H1 (cell line): ENCODE results near the gene ZNF681. TPM values are rescaled to one million over a fixed set of nuclear protein-coding genes. Genes with fewer than 3 reads are reported as not detected.

Source experiments
- CTCF ChIA-PET: fragments of 300-600 bp; sonication (Branson Sonifier 250); formaldehyde crosslinking; loops from one replicate; lab custom pipeline; 2021; ENCODE audit not compliant: partially characterized antibody; lab: Charles Lee
- POLR2A ChIA-PET: fragments of 300-600 bp; sonication (Branson Sonifier 250); formaldehyde crosslinking; loops from one replicate; lab custom pipeline; 2021; ENCODE audit warnings: inconsistent platforms; ENCODE audit not compliant: partially characterized antibody; lab: Charles Lee
- DNase-seq, 2 experiments: peaks; one replicate each; pipeline versions ENCODE4 v3.0.0 to v3.0.0-alpha.2; 2010 to 2022; ENCODE audit warnings: low spot score in 2 of 2, low read depth in 1 of 2, mixed read lengths in 1 of 2
- FAIRE-seq: peaks from 2 replicates; lab custom pipeline; 2011; peaks lifted over from hg19 to GRCh38; lab: Jason Lieb, UNC
- H2AFZ ChIP-seq: 2 replicates; pipeline ENCODE4 v1.8.1; 2012; ENCODE audit warnings: low read length, inconsistent platforms
- H2AK5ac ChIP-seq: 2 replicates; pipeline ENCODE4 v1.6.1; 2013; ENCODE audit warnings: low read depth, low read length
- H2BK120ac ChIP-seq: replicated peaks from 2 replicates; pipeline ENCODE3; 2013; ENCODE audit warnings: low read depth, low read length, inconsistent platforms
- H2BK12ac ChIP-seq: 2 replicates; pipeline ENCODE4 v1.6.1; 2013; ENCODE audit warnings: low read depth, low read length
- H2BK15ac ChIP-seq: 2 replicates; pipeline ENCODE4 v1.6.1; 2013; ENCODE audit warnings: low read length
- H2BK20ac ChIP-seq: 2 replicates; pipeline ENCODE4 v1.6.1; 2013; ENCODE audit warnings: low read length
- H2BK5ac ChIP-seq: 2 replicates; pipeline ENCODE4 v1.6.1; 2013; ENCODE audit warnings: low read depth, low read length
- H3K14ac ChIP-seq: 2 replicates; pipeline ENCODE4 v1.6.1; 2013; ENCODE audit warnings: inconsistent platforms; ENCODE audit not compliant: insufficient read length
- H3K18ac ChIP-seq: 2 replicates; pipeline ENCODE4 v1.6.1; 2013; ENCODE audit warnings: low read length; ENCODE audit errors: extremely low read depth
- H3K23ac ChIP-seq: 2 replicates; pipeline ENCODE4 v1.6.1; 2013; ENCODE audit warnings: inconsistent platforms; ENCODE audit not compliant: insufficient read length
- H3K23me2 ChIP-seq: 2 replicates; pipeline ENCODE4 v1.6.1; 2013; ENCODE audit warnings: low read depth, low read length
- H3K27ac ChIP-seq: 2 replicates; pipeline ENCODE4 v1.6.1; 2011; ENCODE audit warnings: low read depth, low read length, inconsistent platforms
- H3K27me3 ChIP-seq, 4 experiments: replicated peaks in 1 of 4; 1 replicate in 1 of 4; 2 replicates in 3 of 4; pipeline versions ENCODE4 v1.6.1 to v1.8.1; 2011 to 2013; ENCODE audit warnings: low read length in 3 of 4, mild to moderate bottlenecking in 3 of 4, inconsistent platforms in 2 of 4, mixed read lengths in 2 of 4, moderate library complexity in 1 of 4; ENCODE audit not compliant: control insufficient read depth in 3 of 4, insufficient read depth in 3 of 4; ENCODE audit errors: extremely low read depth in 1 of 4
- H3K36me3 ChIP-seq, 4 experiments: 2 replicates each; pipeline versions ENCODE4 v1.6.1 to v1.8.1; 2011 to 2013; ENCODE audit warnings: mild to moderate bottlenecking in 4 of 4, low read length in 3 of 4, moderate library complexity in 2 of 4, control low read depth in 1 of 4, inconsistent platforms in 1 of 4; ENCODE audit not compliant: insufficient read depth in 4 of 4, control insufficient read depth in 2 of 4
- H3K4ac ChIP-seq: replicated peaks from 2 replicates; pipeline ENCODE3; 2013; ENCODE audit warnings: low read length, low read depth, mixed read lengths, inconsistent platforms; ENCODE audit not compliant: insufficient read length
- H3K4me1 ChIP-seq, 4 experiments: replicated peaks in 1 of 4; 1 replicate in 1 of 4; 2 replicates in 3 of 4; pipeline versions ENCODE4 v1.6.1 to v1.8.1; 2011 to 2013; ENCODE audit warnings: low read length in 3 of 4, inconsistent platforms in 2 of 4, mixed read lengths in 1 of 4; ENCODE audit not compliant: insufficient read depth in 4 of 4, control insufficient read depth in 3 of 4
- H3K4me2 ChIP-seq, 2 experiments: 2 replicates each; pipeline versions ENCODE4 v1.6.1 to v1.8.1; 2011 to 2013; ENCODE audit warnings: low read depth in 2 of 2, low read length in 2 of 2, control low read depth in 1 of 2, inconsistent platforms in 1 of 2, mild to moderate bottlenecking in 1 of 2; ENCODE audit not compliant: insufficient read depth in 1 of 2
- H3K4me3 ChIP-seq, 4 experiments: fragments of 200-600, 300-600 bp in 1 of 4; sonication (generic), shearing (Covaris generic), sonication (Bioruptor Twin) in 1 of 4; 2 replicates each; pipeline versions ENCODE4 v1.5.1 to v1.8.1; 2011 to 2016; ENCODE audit warnings: low read length in 4 of 4, low read depth in 3 of 4, control low read depth in 2 of 4, inconsistent platforms in 2 of 4, mild to moderate bottlenecking in 2 of 4, mixed read lengths in 1 of 4, moderate library complexity in 1 of 4; ENCODE audit not compliant: insufficient read depth in 2 of 4; ENCODE audit errors: extremely low read depth in 1 of 4
- H3K56ac ChIP-seq: replicated peaks from 2 replicates; pipeline ENCODE3; 2013; ENCODE audit warnings: low read depth, mild to moderate bottlenecking, mixed read lengths, low read length, inconsistent platforms; ENCODE audit not compliant: insufficient read length
- H3K79me1 ChIP-seq: 2 replicates; pipeline ENCODE4 v1.6.1; 2013; ENCODE audit warnings: low read depth, low read length, control low read depth
- H3K79me2 ChIP-seq, 2 experiments: 2 replicates each; pipeline versions ENCODE4 v1.6.1 to v1.8.1; 2012 to 2013; ENCODE audit warnings: low read length in 2 of 2, mild to moderate bottlenecking in 2 of 2, inconsistent platforms in 1 of 2; ENCODE audit not compliant: insufficient read depth in 2 of 2, control insufficient read depth in 1 of 2
- H3K9ac ChIP-seq, 4 experiments: replicated peaks in 1 of 4; 1 replicate in 1 of 4; 2 replicates in 3 of 4; pipeline versions ENCODE4 v1.6.1 to v1.8.1; 2011 to 2013; ENCODE audit warnings: low read depth in 3 of 4, low read length in 3 of 4, control low read depth in 2 of 4, mild to moderate bottlenecking in 2 of 4, moderate library complexity in 2 of 4, inconsistent platforms in 1 of 4; ENCODE audit errors: extremely low read depth in 1 of 4
- H3K9me3 ChIP-seq, 2 experiments: 2 replicates each; pipeline versions ENCODE4 v1.6.1 to v1.8.1; 2012 to 2013; ENCODE audit warnings: mild to moderate bottlenecking in 2 of 2, moderate library complexity in 2 of 2, control low read depth in 1 of 2, inconsistent platforms in 1 of 2, low read depth in 1 of 2, low read length in 1 of 2, mixed read lengths in 1 of 2; ENCODE audit not compliant: insufficient read depth in 2 of 2
- H4K20me1 ChIP-seq, 2 experiments: replicated peaks in 1 of 2; 2 replicates each; pipeline versions ENCODE3 to v1.8.1; 2011 to 2013; ENCODE audit warnings: inconsistent platforms in 2 of 2, low read length in 2 of 2, mild to moderate bottlenecking in 1 of 2; ENCODE audit not compliant: insufficient read depth in 2 of 2, control insufficient read depth in 1 of 2
- H4K5ac ChIP-seq: 2 replicates; pipeline ENCODE4 v1.6.1; 2013; ENCODE audit warnings: low read length, low read depth, mixed read lengths, inconsistent platforms; ENCODE audit not compliant: insufficient read length
- H4K8ac ChIP-seq: 2 replicates; pipeline ENCODE4 v1.8.0; 2013; ENCODE audit warnings: mild to moderate bottlenecking, moderate library complexity, low read length, inconsistent platforms; ENCODE audit not compliant: insufficient read depth; ENCODE audit errors: extremely low read depth
- H4K91ac ChIP-seq: replicated peaks from 2 replicates; pipeline ENCODE3; 2013; ENCODE audit warnings: low read length, mixed read lengths, inconsistent platforms; ENCODE audit not compliant: insufficient read length
- BACH1 ChIP-seq: IDR thresholded peaks from 2 replicates; pipeline ENCODE4 v1.6.1; 2012; ENCODE audit warnings: low read length, improper control_type of control experiment
- CREB1 ChIP-seq: IDR thresholded peaks from 2 replicates; pipeline ENCODE4 v1.6.1; 2012; ENCODE audit warnings: inconsistent platforms
- EP300 ChIP-seq, 2 experiments: IDR thresholded peaks; 1 replicate in 1 of 2; 2 replicates in 1 of 2; pipeline ENCODE4 v1.6.1; 2011 to 2012; ENCODE audit warnings: low read depth in 2 of 2, low read length in 2 of 2, mild to moderate bottlenecking in 2 of 2, borderline replicate concordance in 1 of 2, inconsistent platforms in 1 of 2, moderate library complexity in 1 of 2
- EZH2 ChIP-seq: fragments of 200-600 bp; sonication (generic); IDR thresholded peaks from 2 replicates; pipeline ENCODE4 v1.7.1; 2012; ENCODE audit warnings: low read depth, mild to moderate bottlenecking, moderate library complexity, low read length, inconsistent platforms; ENCODE audit not compliant: severe bottlenecking
- POLR2A ChIP-seq, 2 experiments: IDR thresholded peaks; 1 replicate in 1 of 2; 2 replicates in 1 of 2; pipeline ENCODE4 v1.6.1; 2011; ENCODE audit warnings: low read depth in 2 of 2, low read length in 2 of 2, mild to moderate bottlenecking in 2 of 2; ENCODE audit errors: control extremely low read depth in 1 of 2
- RXRA ChIP-seq: IDR thresholded peaks from 2 replicates; pipeline ENCODE4 v1.6.1; 2011; ENCODE audit warnings: low read depth, mild to moderate bottlenecking, low read length, moderate library complexity; ENCODE audit not compliant: insufficient read depth
- SIN3A ChIP-seq, 2 experiments: IDR thresholded peaks in 1 of 2; conservative IDR thresholded peaks in 1 of 2; 2 replicates each; pipeline ENCODE4 v1.6.1; 2011 to 2012; ENCODE audit warnings: low read length in 2 of 2, improper control_type of control experiment in 1 of 2, low read depth in 1 of 2, mild to moderate bottlenecking in 1 of 2
- SP2 ChIP-seq: IDR thresholded peaks from 2 replicates; pipeline ENCODE4 v1.6.1; 2012; ENCODE audit warnings: mild to moderate bottlenecking, low read length, inconsistent platforms
- ZNF274 ChIP-seq: IDR thresholded peaks from 2 replicates; pipeline ENCODE4 v1.7.0; 2012; ENCODE audit warnings: low read length, borderline replicate concordance; ENCODE audit errors: extremely low read depth
- polyA plus RNA-seq, 7 experiments: library from polyadenylated mRNA; depleted of rRNA in 3 of 7; stranded (reverse) in 5 of 7; unstranded in 2 of 7; fragments of >200 nt in 5 of 7; fragments of 200-250 nt in 2 of 7; gene quantifications; 1 replicate in 5 of 7; 2 replicates in 1 of 7; 4 replicates in 1 of 7; pipeline versions ENCODE4 v1.2.1 to v1.2.3, GENCODE V29; 2011 to 2013; ENCODE audit warnings: missing spikeins in 2 of 7, mixed read lengths in 2 of 7
- total RNA-seq: library from RNA; stranded (reverse); fragmentation: NEBNext Ultra II Directional; extraction: Animal tissue kit (Norgen Biotek cat#: 25700); gene quantifications from 2 replicates; pipeline ENCODE4 v1.2.1, GENCODE V29; 2021
- TF ChIP-seq, protein P1 (sequence below): IDR thresholded peaks from 2 replicates; pipeline ENCODE4 v1.6.1; 2011; ENCODE audit warnings: low read length, improper control_type of control experiment

The ZNF681 gene
- total and polyA plus RNA-seq, 2 of the 8 experiments (the other 6 are each of a cell fraction or from before 2014, with no cell fraction given), result 1.1 to 6.8 TPM

DNA sequence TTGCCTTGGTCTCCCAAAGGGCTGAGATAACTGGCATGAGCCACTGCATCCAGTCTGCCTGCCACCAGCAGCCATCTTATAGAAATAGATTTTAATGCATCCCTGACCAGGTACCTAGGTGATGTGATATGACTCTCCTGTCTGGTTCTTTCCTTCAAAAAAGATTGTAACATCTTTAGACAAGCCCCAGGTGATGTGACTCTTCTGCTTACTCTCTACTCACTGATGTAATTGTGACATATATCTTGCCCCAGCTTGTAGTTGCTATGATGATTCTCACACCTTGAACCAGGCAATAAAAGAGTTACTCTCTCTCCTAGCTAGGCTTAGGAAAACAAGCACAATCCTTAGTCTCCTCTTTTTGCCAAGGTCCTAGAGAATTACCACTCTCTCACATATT is 30.6 kb upstream of the ZNF681 start:
- Histone ChIP-seq H4K5ac (no peak overlapping the region), H2BK12ac (no peak overlapping the region), H3K56ac (no peak overlapping the region), H3K79me1 (peaks cover 11% of the 10 kb centered on the region; the same call in 1 of the 2 replicates), H3K27me3 (no peaks in the 10 kb centered on the region), H3K4me3 (no peak overlapping the region), H4K91ac (no peak overlapping the region), H4K8ac (no peak overlapping the region), H3K36me3 (peaks cover under 1 to 32% (median 8%) of the 10 kb centered on the region in 4 experiments; a peak in 6 of 8 replicates), H3K9ac (no peak overlapping the region), H3K27ac (no peak overlapping the region), H3K18ac (no peak overlapping the region), H3K9me3 (peaks cover 11 to 39% of the 10 kb centered on the region in 2 experiments; a peak in 3 of 4 replicates), H2BK15ac (no peak overlapping the region), H3K14ac (no peak overlapping the region), H2BK5ac (no peak overlapping the region), H2BK20ac (no peak overlapping the region), H3K4me2 (no peak overlapping the region), H2AFZ (no peak overlapping the region), H3K23me2 (no peaks in the 10 kb centered on the region), H4K20me1 (peaks cover 0 to 14% of the 10 kb centered on the region in 2 experiments), H3K4me1 (no peaks in the 10 kb centered on the region), H2AK5ac (no peak overlapping the region), H3K23ac (no peak overlapping the region), H2BK120ac (no peak overlapping the region), H3K4ac (no peak overlapping the region), H3K79me2 (peaks cover 5 to 54% of the 10 kb centered on the region in 2 experiments; a peak in 3 of 4 replicates)
- peak in 1 of 2 experiments; percentile 13 for DNase-seq
- no peak for TF ChIP-seq RXRA
- no peak for TF ChIP-seq ZNF274
- no peak for TF ChIP-seq POLR2A (IDR thresholded peaks at IDR 0.05; ENCODE audit: control extremely low read depth in 1 of 2, low read depth in 2 of 2, low read length in 2 of 2)
- no peak for TF ChIP-seq EZH2
- TF ChIP-seq, protein P1, sequence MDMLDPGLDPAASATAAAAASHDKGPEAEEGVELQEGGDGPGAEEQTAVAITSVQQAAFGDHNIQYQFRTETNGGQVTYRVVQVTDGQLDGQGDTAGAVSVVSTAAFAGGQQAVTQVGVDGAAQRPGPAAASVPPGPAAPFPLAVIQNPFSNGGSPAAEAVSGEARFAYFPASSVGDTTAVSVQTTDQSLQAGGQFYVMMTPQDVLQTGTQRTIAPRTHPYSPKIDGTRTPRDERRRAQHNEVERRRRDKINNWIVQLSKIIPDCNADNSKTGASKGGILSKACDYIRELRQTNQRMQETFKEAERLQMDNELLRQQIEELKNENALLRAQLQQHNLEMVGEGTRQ, result no peak
- no peak for TF ChIP-seq SP2
- no peak for TF ChIP-seq CREB1
- no peak for TF ChIP-seq EP300 (IDR thresholded peaks at IDR 0.05; ENCODE audit: borderline replicate concordance in 1 of 2, low read depth in 2 of 2, low read length in 2 of 2)
- TF ChIP-seq SIN3A (conservative IDR thresholded peaks at IDR 0.05 in 1 of 2, IDR thresholded peaks at IDR 0.05 in 1 of 2; ENCODE audit: low read depth in 1 of 2, low read length in 2 of 2), result no peak
- no peak for TF ChIP-seq BACH1
- no peak for FAIRE-seq
- CTCF ChIA-PET, result no interaction called here
- POLR2A ChIA-PET, result interaction anchor here (1.4 kb wide), 1 partner anchor 23 kb away, joined by 4 read pairs; no protein-coding TSS in a partner anchor
